Esophagus squamous epithelium (tissue), 4 donors: Measurements from ENCODE around the gene LPP.

Source experiments
- CTCF ChIP-seq, 6 experiments: fragments of 450-650 bp in 4 of 6; fragments of 200-600 bp in 2 of 6; sonication (generic) in 2 of 6; IDR thresholded peaks; one replicate each; pipeline ENCODE4 v1.5.1; 2016 to 2019; ENCODE audit warnings: antibody characterized with exemption in 6 of 6, mild to moderate bottlenecking in 4 of 6, moderate library complexity in 4 of 6
- POLR2A ChIP-seq, 4 donors: fragments of 450-650 bp; IDR thresholded peaks; one replicate each; pipeline ENCODE4 v1.6.1; 2017; ENCODE audit warnings: antibody characterized with exemption in 4 of 4, mild to moderate bottlenecking in 4 of 4, moderate library complexity in 3 of 4

- no peak for TF ChIP-seq CTCF (IDR thresholded peaks at IDR 0.05)
- no peak for TF ChIP-seq POLR2A (IDR thresholded peaks at IDR 0.05)
Observed at GRCh38 chr3:188523291-188523690, 369.3 kb downstream of the LPP start.
